T-helper 1 cell (primary cell): ENCODE results near the gene TTLL5.
"Not testable (repeated sequence)": the region's sequence is repeated elsewhere in the genome, so short reads cannot be mapped to it uniquely, and the experiment has no call there.

ENCODE experiments used
- DNase-seq, 5 donors: peaks; one replicate each; pipeline ENCODE4 v3.0.0-alpha.2; 2012 to 2020

The TTLL5 gene

GRCh38 chr14:75917322-75917945 is 256.4 kb downstream of the TTLL5 start:
- DNase-seq = no peak

DNA sequence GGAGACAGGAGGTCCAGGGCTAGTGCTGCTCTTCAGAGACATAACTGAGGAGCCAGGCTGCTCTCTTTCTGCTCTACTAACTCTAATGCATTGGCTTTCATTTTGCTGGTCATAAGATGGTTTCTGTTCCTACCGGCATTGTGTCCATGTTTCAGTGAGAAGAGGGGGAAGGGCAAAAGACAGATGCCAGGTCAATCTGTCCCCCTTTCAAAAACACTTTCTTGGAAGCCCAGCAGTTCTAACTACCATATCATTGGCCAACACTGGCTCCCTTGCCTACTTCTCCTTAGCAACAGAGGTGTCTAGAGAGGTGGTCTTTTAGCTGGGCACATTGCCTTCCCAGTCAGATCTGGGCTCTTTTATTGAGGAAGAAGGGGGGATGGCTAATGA is 256.9 kb downstream of the TTLL5 start:
- DNase-seq = no peak

GRCh38 chr14:75920421-75920820 is 259.4 kb downstream of the TTLL5 start:
- not testable (repeated sequence) for DNase-seq

- DNase-seq = not testable (repeated sequence)
Observed at GRCh38 chr14:75925141-75925840, 264.2 kb downstream of the TTLL5 start.

- no peak for DNase-seq
Observed at GRCh38 chr14:75926431-75927115, 265.5 kb downstream of the TTLL5 start.

GRCh38 chr14:75927564-75928087 is 266.6 kb downstream of the TTLL5 start:
- DNase-seq = no peak

- DNase-seq = no peak
Observed at GRCh38 chr14:75928690-75929181, 267.7 kb downstream of the TTLL5 start.

- DNase-seq = no peak
Observed at GRCh38 chr14:75933712-75934296, 272.8 kb downstream of the TTLL5 start.

- DNase-seq = no peak
Observed at GRCh38 chr14:75934998-75935628, 274.1 kb downstream of the TTLL5 start.

DNA sequence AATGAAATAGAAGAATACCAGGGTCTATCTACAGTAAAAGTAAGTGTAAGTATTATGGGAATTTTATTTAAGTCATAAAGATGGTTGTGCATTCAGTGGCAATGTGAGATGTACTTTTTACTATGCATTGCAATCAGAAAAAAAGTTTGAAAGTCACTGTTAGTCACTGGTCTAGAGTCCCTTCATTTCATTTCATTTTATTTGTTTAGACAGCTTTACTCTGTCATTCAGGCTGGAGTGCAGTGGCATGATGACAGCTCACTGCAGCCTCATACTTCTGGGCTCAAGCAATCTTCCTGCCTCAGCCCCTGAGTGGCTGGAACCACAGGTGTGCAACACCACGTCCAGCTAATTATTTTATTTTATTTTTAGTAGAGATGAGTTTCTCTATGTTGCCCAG is 278.2 kb downstream of the TTLL5 start:
- DNase-seq = no peak

GRCh38 chr14:75941030-75941429 is 280.0 kb downstream of the TTLL5 start:
- DNase-seq = no peak

DNA sequence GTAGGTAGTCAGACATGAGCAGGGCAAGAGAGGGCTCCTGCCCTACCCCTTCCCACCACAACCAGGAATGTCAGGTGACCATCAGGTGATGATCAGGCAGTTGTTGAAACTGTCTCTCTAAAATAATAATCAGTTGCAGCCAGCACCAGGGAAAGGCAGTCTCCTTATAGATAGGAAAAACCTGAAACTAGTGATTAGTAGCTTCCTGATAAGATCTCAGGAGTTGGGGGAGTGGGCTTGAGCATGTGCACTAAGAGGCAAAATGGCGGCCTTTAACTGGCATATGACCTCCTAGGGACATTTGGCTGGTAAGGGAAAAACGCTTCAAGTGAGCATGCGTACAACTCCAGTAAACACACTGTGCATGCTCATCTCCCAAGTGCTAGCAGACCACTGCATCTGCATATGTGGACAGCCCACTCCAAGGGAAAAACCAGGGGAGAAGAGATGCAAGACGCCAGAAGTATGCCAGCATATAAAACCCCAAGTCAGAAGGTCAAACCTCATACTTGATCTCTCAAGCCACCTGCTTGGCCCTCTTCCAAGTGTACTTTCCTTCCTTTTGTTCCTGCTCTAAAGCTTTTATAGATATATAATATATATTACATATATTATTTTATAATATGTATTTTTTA is 283.7 kb downstream of the TTLL5 start:
- DNase-seq = no peak

DNA sequence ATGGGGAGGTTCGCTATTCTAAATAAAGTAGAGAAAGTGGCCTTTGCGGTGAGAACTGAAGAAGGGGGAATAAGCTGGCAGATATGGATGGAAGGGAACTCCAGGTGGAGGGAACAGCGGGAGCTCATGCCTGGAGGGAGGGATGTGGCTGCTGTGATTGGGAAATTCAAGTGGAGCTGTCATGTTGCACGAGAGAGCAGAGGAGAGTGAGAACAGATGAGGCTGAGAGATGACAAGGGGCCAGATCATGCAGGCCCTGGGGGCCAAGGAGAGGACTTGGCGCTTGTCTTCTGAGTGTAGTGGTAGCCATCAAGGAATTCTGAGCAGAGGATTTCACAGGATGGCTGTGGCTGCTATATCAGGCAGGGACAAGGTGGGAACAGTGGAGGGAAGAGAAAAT is 285.7 kb downstream of the TTLL5 start:
- no peak for DNase-seq

DNA sequence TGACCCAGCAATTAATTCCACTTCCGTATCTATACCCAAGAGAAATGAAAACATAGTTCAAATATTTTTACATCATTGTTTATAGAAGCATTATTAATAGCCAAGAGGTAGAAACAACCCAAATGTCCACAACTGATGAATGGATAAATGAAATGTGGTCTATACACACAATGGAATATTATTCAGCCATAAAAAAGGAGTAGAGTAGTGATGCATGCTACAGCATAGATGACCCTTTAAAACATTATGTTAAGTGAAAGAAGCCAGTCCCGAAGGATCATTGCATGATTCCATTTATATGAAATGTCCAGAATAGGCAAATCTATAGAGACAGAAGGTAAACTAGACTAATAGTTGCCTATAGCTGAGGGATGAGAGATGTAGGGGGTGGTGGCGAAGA is 291.4 kb downstream of the TTLL5 start:
- DNase-seq = no peak

GRCh38 chr14:75959031-75959430 is 298.0 kb downstream of the TTLL5 start:
- DNase-seq = no peak

GRCh38 chr14:75960231-75960630 is 299.2 kb downstream of the TTLL5 start:
- no peak for DNase-seq

DNA sequence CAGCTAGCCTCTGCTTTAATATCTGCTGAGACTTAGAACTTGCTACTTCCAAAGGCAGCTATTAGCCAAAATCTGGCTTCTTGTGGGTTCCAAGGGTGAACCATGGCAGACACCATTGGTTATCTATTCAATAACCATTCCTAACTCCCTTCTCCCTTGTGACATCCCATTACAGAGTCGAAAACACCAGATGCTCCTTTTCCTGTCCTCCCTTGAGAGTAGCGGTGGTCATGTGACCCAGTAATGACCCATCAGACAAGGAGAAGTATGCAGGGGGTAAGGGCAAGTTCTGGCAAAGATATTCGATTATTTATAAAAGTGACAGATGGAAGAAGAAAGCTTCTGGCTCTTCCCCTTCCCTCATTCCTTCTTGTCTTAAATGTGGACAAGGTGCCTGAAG is 300.6 kb downstream of the TTLL5 start:
- DNase-seq = no peak

DNA sequence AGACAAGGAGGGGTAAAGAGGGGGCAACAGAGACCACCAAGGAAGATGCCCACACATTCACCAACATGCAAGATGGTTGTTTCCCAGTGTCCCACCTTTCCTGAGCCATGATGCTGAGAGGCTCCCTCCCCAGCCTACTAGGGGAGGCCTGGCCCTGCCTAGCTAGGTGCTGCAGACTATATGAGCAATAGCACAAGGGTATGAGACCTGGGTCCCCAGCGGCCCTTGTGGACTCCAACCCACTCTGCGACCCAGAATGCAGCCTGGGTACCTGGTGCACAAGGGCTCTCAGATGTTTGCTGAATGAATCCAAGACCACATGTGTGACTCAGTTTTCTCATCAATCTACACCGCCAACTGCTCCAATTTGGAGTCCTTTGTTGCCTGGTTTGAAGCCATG is 306.8 kb downstream of the TTLL5 start:
- no peak for DNase-seq

GRCh38 chr14:75968456-75968855 is 307.4 kb downstream of the TTLL5 start:
- DNase-seq = no peak

GRCh38 chr14:75969126-75969525 is 308.1 kb downstream of the TTLL5 start:
- no peak for DNase-seq

GRCh38 chr14:75969891-75970290 is 308.8 kb downstream of the TTLL5 start:
- no peak for DNase-seq

DNA sequence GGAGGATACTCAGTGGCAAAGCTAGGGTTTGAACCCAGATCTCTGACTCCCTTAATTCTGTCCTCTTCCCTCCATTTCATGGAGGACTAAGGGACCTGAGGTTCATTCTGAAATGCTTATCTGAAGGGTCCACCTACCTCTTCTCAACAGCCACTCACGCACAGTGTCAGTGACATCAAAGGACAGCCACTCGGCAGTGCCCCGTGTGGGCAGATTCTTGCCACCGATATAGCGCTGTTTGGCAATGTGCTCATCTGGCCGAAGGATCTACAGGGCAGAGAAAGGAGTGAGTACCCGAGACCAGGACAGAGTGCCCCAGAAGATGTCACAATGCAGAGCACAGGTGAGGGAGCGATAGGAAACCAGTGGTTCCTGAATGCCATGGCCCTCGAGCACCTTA is 309.9 kb downstream of the TTLL5 start:
- no peak for DNase-seq
